Measurements from ENCODE around the gene OR5AC2.

The OR5AC2 gene

GRCh38 chr3:98056035-98056434 lies 30.9 kb upstream of the OR5AC2 start:
- DNase-seq (ENCODE audit: low read depth): no peak
- no peak overlapping the region for H3K4me3 ChIP-seq (ENCODE audit: low read length)
- TF ChIP-seq CTCF (IDR thresholded peaks at IDR 0.05; ENCODE audit: insufficient read depth, low read depth, low read length, missing control alignments): no peak

DNA sequence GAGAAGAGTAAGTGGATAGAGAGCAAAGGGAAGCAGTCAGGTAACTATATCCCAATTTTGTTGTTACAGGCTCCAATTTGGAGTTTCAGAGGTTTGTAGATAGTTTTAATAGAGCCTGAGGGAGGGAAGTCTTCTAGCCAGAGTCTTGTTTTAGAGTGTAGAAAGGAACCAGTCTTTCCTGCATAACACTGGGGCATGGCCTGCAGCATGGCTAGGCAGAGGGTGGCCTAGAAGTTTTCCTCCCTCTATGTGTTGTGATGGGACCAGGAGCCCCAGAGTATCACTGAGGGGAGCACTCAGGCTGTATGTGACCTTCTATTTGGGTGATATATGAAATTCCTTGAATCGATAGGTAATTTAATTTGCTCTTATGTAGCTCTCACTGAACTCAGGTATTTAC lies 29.3 kb upstream of the OR5AC2 start:
- H3K4me3 ChIP-seq (ENCODE audit: low read length): no peak overlapping the region
- no peak for TF ChIP-seq CTCF (IDR thresholded peaks at IDR 0.05; ENCODE audit: insufficient read depth, low read depth, low read length, missing control alignments)
- no peak for DNase-seq (ENCODE audit: low read depth)

- DNase-seq (ENCODE audit: low read depth): no peak
- no peak for TF ChIP-seq CTCF (IDR thresholded peaks at IDR 0.05; ENCODE audit: insufficient read depth, low read depth, low read length, missing control alignments)
- H3K4me3 ChIP-seq (ENCODE audit: low read length): no peak overlapping the region
These were observed 28.6 kb upstream of the OR5AC2 start for GRCh38 chr3:98058244-98058960.

DNA sequence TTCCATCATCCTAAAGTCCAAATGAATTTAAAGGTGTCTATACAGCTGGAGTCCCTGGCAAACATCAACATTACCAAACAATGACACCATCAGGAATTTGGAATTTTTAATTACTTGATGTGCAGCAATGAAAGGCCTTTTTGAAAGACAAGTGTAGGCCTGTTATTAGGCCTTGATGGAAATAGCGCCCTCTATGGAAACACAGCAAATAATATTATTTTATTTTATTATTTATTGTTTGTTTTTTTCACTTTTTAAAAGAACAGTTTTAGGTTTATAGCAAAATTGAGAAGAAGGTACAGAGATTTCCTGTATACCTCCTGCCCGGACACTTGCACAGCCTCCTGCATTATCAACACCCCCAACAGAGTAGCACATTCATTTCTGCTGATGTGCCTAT lies 18.1 kb upstream of the OR5AC2 start:
- peak; percentile 28 for TF ChIP-seq CTCF (IDR thresholded peaks at IDR 0.05; ENCODE audit: insufficient read depth, low read depth, low read length, missing control alignments)
- DNase-seq (ENCODE audit: low read depth): peak; percentile 6
- H3K4me3 ChIP-seq (ENCODE audit: low read length): no peak overlapping the region

DNA sequence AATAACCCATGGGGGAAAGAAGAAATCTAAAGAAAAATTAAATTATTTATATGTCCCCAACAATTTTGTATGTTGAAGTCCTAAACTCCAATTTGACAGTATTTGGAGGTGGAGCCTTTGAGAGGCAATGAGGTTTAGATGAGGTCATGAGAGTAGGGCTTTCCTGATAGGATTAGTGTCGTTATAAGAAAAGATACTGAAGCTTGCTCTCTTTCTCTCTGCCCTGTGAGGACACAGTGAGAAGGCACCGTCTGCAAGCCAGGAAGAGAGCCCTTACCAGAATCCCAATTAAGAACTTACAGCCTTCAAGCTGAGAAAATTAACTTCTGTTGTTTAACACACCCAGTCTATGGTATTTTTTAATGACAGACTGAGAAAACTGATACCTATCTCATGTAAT lies 16.1 kb upstream of the OR5AC2 start:
- DNase-seq (ENCODE audit: low read depth): no peak
- no peak for TF ChIP-seq CTCF (IDR thresholded peaks at IDR 0.05; ENCODE audit: insufficient read depth, low read depth, low read length, missing control alignments)
- H3K4me3 ChIP-seq (ENCODE audit: low read length): no peak overlapping the region

DNA sequence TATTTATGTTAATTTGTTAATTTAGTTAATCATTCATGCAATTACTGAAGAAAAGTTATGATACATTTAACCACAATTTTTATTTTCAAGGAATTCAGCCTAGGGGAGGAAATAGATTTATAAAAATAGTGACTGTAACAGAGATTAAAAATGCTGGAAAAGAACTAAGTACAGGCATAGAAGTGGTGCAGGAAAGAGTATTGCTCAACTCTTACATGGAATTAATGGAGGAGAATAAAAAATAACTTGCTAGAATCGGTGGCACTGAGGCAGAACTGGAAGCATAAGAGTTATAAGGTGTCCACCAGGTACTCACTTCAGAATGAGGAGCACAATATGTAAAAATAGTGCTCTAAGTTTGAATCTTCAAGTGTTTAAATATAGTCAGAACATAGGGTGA lies 13.5 kb upstream of the OR5AC2 start:
- DNase-seq (ENCODE audit: low read depth): no peak
- no peak for TF ChIP-seq CTCF (IDR thresholded peaks at IDR 0.05; ENCODE audit: insufficient read depth, low read depth, low read length, missing control alignments)
- no peak overlapping the region for H3K4me3 ChIP-seq (ENCODE audit: low read length)

GRCh38 chr3:98095882-98096281 lies 8.9 kb downstream of the OR5AC2 start:
- H3K4me3 ChIP-seq (ENCODE audit: low read length): no peak overlapping the region
- no peak for TF ChIP-seq CTCF (IDR thresholded peaks at IDR 0.05; ENCODE audit: insufficient read depth, low read depth, low read length, missing control alignments)

More at GRCh38 chr3:98095882-98096281, 8.9 kb downstream of the OR5AC2 start:
- peak; percentile 5 for DNase-seq (ENCODE audit: low read depth)
